B cell (primary cell): ENCODE measurements around the gene PELI2. TPM values are rescaled to one million over a fixed set of nuclear protein-coding genes. Genes with fewer than 3 reads are reported as not detected.

Source experiments
- ATAC-seq: fragments of 200-7000 bp; cut with Tn5 transposase; one replicate; pipeline ENCODE4 v1.10.0; 2021; ENCODE audit warnings: low read depth, mild to moderate bottlenecking, moderate number of reproducible peaks, moderate library complexity
- CTCF ChIA-PET: fragments of 350-600 bp; sonication (Branson Sonifier 250); formaldehyde crosslinking; loops from one replicate; lab custom pipeline; 2021; ENCODE audit warnings: antibody characterized with exemption, inconsistent platforms; lab: Charles Lee
- POLR2A ChIA-PET: fragments of 350-600 bp; sonication (Branson Sonifier 250); formaldehyde crosslinking; loops from one replicate; lab custom pipeline; 2021; ENCODE audit warnings: antibody characterized with exemption; lab: Charles Lee
- DNase-seq: peaks from one replicate; pipeline ENCODE4 v3.0.0; 2013
- H2AFZ ChIP-seq: 2 replicates; pipeline ENCODE4 v1.6.1; 2012; ENCODE audit warnings: mild to moderate bottlenecking, low read depth, low read length; ENCODE audit not compliant: insufficient read depth, poor library complexity, severe bottlenecking
- H3K27ac ChIP-seq, 2 donors: 1 replicate in 1 of 2; 2 replicates in 1 of 2; pipeline ENCODE4 v1.5.1; 2012 to 2013; ENCODE audit warnings: low read length in 2 of 2, mild to moderate bottlenecking in 2 of 2, moderate library complexity in 1 of 2
- H3K27me3 ChIP-seq, 4 experiments: fragments of 200-600 bp in 1 of 4; sonication (generic) in 1 of 4; replicated peaks in 1 of 4; 1 replicate in 2 of 4; 2 replicates in 2 of 4; pipeline versions ENCODE4 v1.6.1 to v1.7.0; 2013 to 2016; ENCODE audit warnings: low read length in 3 of 4, mild to moderate bottlenecking in 2 of 4, mixed read lengths in 1 of 4, moderate library complexity in 1 of 4; ENCODE audit not compliant: insufficient read depth in 4 of 4, control insufficient read depth in 3 of 4; ENCODE audit errors: control extremely low read depth in 1 of 4
- H3K36me3 ChIP-seq, 2 experiments: replicated peaks in 1 of 2; 1 replicate in 1 of 2; 2 replicates in 1 of 2; pipeline versions ENCODE4 v1.6.1 to v1.7.1; 2013; ENCODE audit warnings: low read length in 1 of 2; ENCODE audit not compliant: insufficient read depth in 2 of 2, control insufficient read depth in 1 of 2; ENCODE audit errors: control extremely low read depth in 1 of 2, extremely low read depth in 1 of 2
- H3K4me1 ChIP-seq, 2 donors: fragments of 200-600 bp in 1 of 2; sonication (generic) in 1 of 2; 1 replicate in 1 of 2; 2 replicates in 1 of 2; pipeline versions ENCODE4 v1.5.1 to v1.6.1; 2013 to 2017; ENCODE audit warnings: low read length in 2 of 2; ENCODE audit not compliant: control insufficient read depth in 2 of 2, insufficient read depth in 2 of 2
- H3K4me2 ChIP-seq: replicated peaks from 2 replicates; pipeline ENCODE3; 2012; ENCODE audit warnings: mild to moderate bottlenecking, low read depth, low read length; ENCODE audit not compliant: poor library complexity, severe bottlenecking
- H3K4me3 ChIP-seq, 5 experiments: fragments of 200-600 bp in 1 of 5; sonication (generic) in 1 of 5; 1 replicate in 3 of 5; 2 replicates in 2 of 5; pipeline versions ENCODE4 v1.5.1 to v1.7.0; 2011 to 2016; ENCODE audit warnings: low read length in 4 of 5, mild to moderate bottlenecking in 4 of 5, low read depth in 2 of 5, control low read depth in 1 of 5, moderate library complexity in 1 of 5; ENCODE audit not compliant: insufficient read depth in 1 of 5; ENCODE audit errors: control extremely low read depth in 1 of 5, extremely low read depth in 1 of 5
- H3K79me2 ChIP-seq: fragments of 200-600 bp; sonication (generic); one replicate; pipeline ENCODE4 v1.6.0; 2016; ENCODE audit warnings: low read length; ENCODE audit not compliant: control insufficient read depth, insufficient read depth
- H3K9ac ChIP-seq: fragments of 200-600 bp; sonication (generic); 2 replicates; pipeline ENCODE4 v1.6.1; 2017; ENCODE audit warnings: mild to moderate bottlenecking, low read length, moderate library complexity
- H3K9me3 ChIP-seq, 3 donors: one replicate each; pipeline versions ENCODE4 v1.6.1 to v1.7.1; 2013; ENCODE audit warnings: low read length in 2 of 3; ENCODE audit not compliant: control insufficient read depth in 2 of 3, insufficient read depth in 1 of 3; ENCODE audit errors: control extremely low read depth in 1 of 3
- H4K20me1 ChIP-seq: 2 replicates; pipeline ENCODE4 v1.6.0; 2012; ENCODE audit warnings: mild to moderate bottlenecking, low read length; ENCODE audit not compliant: insufficient read depth, control insufficient read depth, poor library complexity, severe bottlenecking
- H3K27ac Mint-ChIP-seq: one replicate; pipeline ENCODE4 v1.8.0; 2021; ENCODE audit warnings: mixed read lengths
- H3K27me3 Mint-ChIP-seq: one replicate; pipeline ENCODE4 v1.8.0; 2021; ENCODE audit warnings: mixed read lengths
- H3K4me1 Mint-ChIP-seq: one replicate; pipeline ENCODE4 v1.8.0; 2021; ENCODE audit warnings: mixed read lengths
- H3K4me3 Mint-ChIP-seq: one replicate; pipeline ENCODE4 v1.8.0; 2021; ENCODE audit warnings: mixed read lengths
- H3K9me3 Mint-ChIP-seq: one replicate; pipeline ENCODE4 v1.8.0; 2022; ENCODE audit warnings: mixed read lengths; ENCODE audit not compliant: insufficient read depth
- CTCF ChIP-seq: fragments of 200-600 bp; IDR thresholded peaks from one replicate; pipeline ENCODE4 v1.8.0; 2022; ENCODE audit warnings: antibody characterized with exemption, mild to moderate bottlenecking
- EZH2 ChIP-seq: IDR thresholded peaks from 2 replicates; pipeline ENCODE4 v1.6.1; 2012; ENCODE audit warnings: borderline replicate concordance, low read depth, mild to moderate bottlenecking, moderate library complexity, low read length; ENCODE audit not compliant: insufficient read depth, poor library complexity, severe bottlenecking
- WGBS: methylation state at CpG from one replicate; pipeline ENCODE4 v1.1.5; 2013; ENCODE audit warnings: missing lambda C conversion rate; ENCODE audit not compliant: insufficient coverage; 5-methylcytosine and 5-hydroxymethylcytosine counted together
- intact Hi-C: fragments of 100-400 bp; cut with micrococcal nuclease; formaldehyde crosslinking; loops from one replicate; pipeline ENCODE4 v1.10.0; 2022
- polyA plus RNA-seq: library from polyadenylated mRNA; depleted of rRNA; stranded (reverse); fragments of >200 nt; gene quantifications from 2 replicates; pipeline ENCODE4 v1.2.3, GENCODE V29; 2012
- total RNA-seq, 2 donors: library from RNA; stranded (reverse); fragments of 120-200 nt in 1 of 2; gene quantifications; 1 replicate in 1 of 2; 2 replicates in 1 of 2; pipeline versions ENCODE4 v1.2.3 to v1.2.4, GENCODE V29; 2013 to 2022

The PELI2 gene
- total and polyA plus RNA-seq, 2 donors (not counting 1 experiment from before 2014, with no cell fraction given) = 5.7 to 13.4 TPM

DNA sequence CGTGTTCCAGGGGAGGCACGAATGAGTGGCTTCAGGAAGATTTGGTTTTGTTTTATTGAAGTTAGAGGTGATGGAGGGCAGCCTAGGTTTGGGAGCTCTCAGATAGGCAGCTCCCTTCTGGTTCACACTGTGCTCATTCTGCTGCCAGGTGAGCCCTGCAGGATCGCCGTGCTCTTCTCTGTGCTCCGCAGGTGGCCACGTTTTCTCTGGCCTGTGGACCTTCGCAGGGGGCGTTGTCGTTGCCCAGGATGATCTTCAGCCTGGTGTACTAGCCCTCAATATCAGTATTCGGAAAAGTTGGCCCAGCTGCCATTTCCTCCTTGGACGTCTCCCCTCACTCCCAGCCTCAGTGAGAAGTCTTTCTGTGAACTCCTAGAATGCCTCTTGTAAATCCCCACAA, 69.5 kb downstream of the PELI2 start:
- CTCF ChIA-PET = no interaction called here

GRCh38 chr14:56189307-56189706, 71.1 kb downstream of the PELI2 start:
- H3K4me1 ChIP-seq = peaks cover 5 to 6% of the 10 kb centered on the region in 2 donors
- peaks cover 9% of the 10 kb centered on the region for H3K4me1 Mint-ChIP-seq
- ChIA-PET POLR2A (no interaction called here), CTCF (no interaction called here)
- 91% methylated on average over 2 of the region's 4 CpGs for WGBS
- H3K9ac ChIP-seq = no peak overlapping the region
- H3K4me3 ChIP-seq = no peak overlapping the region
- intact Hi-C loops = loop anchor here (10.0 kb wide), 1 partner anchor 55 kb away; no protein-coding TSS in a partner anchor
- no peak overlapping the region for H3K4me2 ChIP-seq
- H3K27ac Mint-ChIP-seq = no peak overlapping the region
- no peaks in the 10 kb centered on the region for H3K9me3 Mint-ChIP-seq
- no peaks in the 10 kb centered on the region for H3K79me2 ChIP-seq
- H3K27ac ChIP-seq = no peak overlapping the region
- H3K9me3 ChIP-seq = peaks cover 0 to 2% (median 0%) of the 10 kb centered on the region in 3 donors
- no peak for TF ChIP-seq CTCF
- no peak for TF ChIP-seq EZH2
- no peaks in the 10 kb centered on the region for H3K36me3 ChIP-seq
- no peaks in the 10 kb centered on the region for H3K27me3 Mint-ChIP-seq
- ATAC-seq (no peak), DNase-seq (no peak)
- H3K4me3 Mint-ChIP-seq = no peak overlapping the region
- H2AFZ ChIP-seq = no peak overlapping the region
- H3K27me3 ChIP-seq = no peaks in the 10 kb centered on the region
- no peaks in the 10 kb centered on the region for H4K20me1 ChIP-seq

More for the DNA sequence above, 69.5 kb downstream of the PELI2 start:
- Histone ChIP-seq H3K27me3 (no peaks in the 10 kb centered on the region), H3K79me2 (no peaks in the 10 kb centered on the region), H3K9me3 (peaks cover 0 to 2% (median 0%) of the 10 kb centered on the region in 3 donors), H3K4me3 (no peak overlapping the region), H3K4me1 (no peaks in the 10 kb centered on the region), H3K36me3 (no peaks in the 10 kb centered on the region), H3K9ac (no peak overlapping the region), H4K20me1 (no peaks in the 10 kb centered on the region), H3K27ac (no peak overlapping the region), H2AFZ (no peak overlapping the region), H3K4me2 (no peak overlapping the region)
- WGBS = 97% methylated on average over 11 of the region's 11 CpGs
- TF ChIP-seq CTCF (no peak), EZH2 (no peak)
- Mint-ChIP-seq H3K4me3 (no peak overlapping the region), H3K9me3 (no peaks in the 10 kb centered on the region), H3K27ac (no peak overlapping the region), H3K4me1 (peaks cover 3% of the 10 kb centered on the region), H3K27me3 (no peaks in the 10 kb centered on the region)
- intact Hi-C loops = loop anchor here (10.0 kb wide), 1 partner anchor 53 kb away; no protein-coding TSS in a partner anchor
- POLR2A ChIA-PET = no interaction called here
- DNase-seq = no peak
- no peak for ATAC-seq
